HG03565 (cell line): Measurements from ENCODE around the gene PEAK1.
A peak's percentile ranks its signal among the peaks of the same experiment; 100 is the strongest.
"Not testable (repeated sequence)": the region's sequence is repeated elsewhere in the genome, so short reads cannot be mapped to it uniquely, and the experiment has no call there.

Experiments used
- ATAC-seq: cut with Tn5 transposase; IDR thresholded peaks from one replicate; pipeline ENCODE4 v1.9.1; 2021; ENCODE audit warnings: mild to moderate bottlenecking, moderate library complexity; ENCODE audit not compliant: unreplicated experiment

Gene PEAK1

GRCh38 chr15:77239882-77240608 is 179.9 kb downstream of the PEAK1 start:
- ATAC-seq, result no peak

- ATAC-seq, result no peak
Observed at GRCh38 chr15:77235566-77235965, 184.3 kb downstream of the PEAK1 start.

GRCh38 chr15:77228828-77229227 is 191.1 kb downstream of the PEAK1 start:
- ATAC-seq, result no peak

GRCh38 chr15:77226652-77227051 is 193.3 kb downstream of the PEAK1 start:
- no peak for ATAC-seq

- no peak for ATAC-seq
Observed at GRCh38 chr15:77225646-77226045, 194.3 kb downstream of the PEAK1 start.

GRCh38 chr15:77225088-77225487 is 194.8 kb downstream of the PEAK1 start:
- no peak for ATAC-seq

GRCh38 chr15:77224352-77224751 is 195.6 kb downstream of the PEAK1 start:
- ATAC-seq, result no peak

- no peak for ATAC-seq
Observed at GRCh38 chr15:77221708-77222107, 198.2 kb downstream of the PEAK1 start.

GRCh38 chr15:77221174-77221573 is 198.7 kb downstream of the PEAK1 start:
- no peak for ATAC-seq

- no peak for ATAC-seq
Observed at GRCh38 chr15:77219841-77220240, 200.1 kb downstream of the PEAK1 start.

- ATAC-seq, result no peak
Observed at GRCh38 chr15:77209221-77209620, 210.7 kb downstream of the PEAK1 start.

GRCh38 chr15:77208241-77208640 is 211.7 kb downstream of the PEAK1 start:
- ATAC-seq, result no peak

GRCh38 chr15:77201665-77202064 is 218.2 kb downstream of the PEAK1 start:
- ATAC-seq, result no peak

- ATAC-seq, result no peak
Observed at GRCh38 chr15:77196381-77196780, 223.5 kb downstream of the PEAK1 start.

- no peak for ATAC-seq
Observed at GRCh38 chr15:77195586-77195985, 224.3 kb downstream of the PEAK1 start.

GRCh38 chr15:77192451-77192850 is 227.5 kb downstream of the PEAK1 start:
- ATAC-seq, result no peak

- no peak for ATAC-seq
Observed at GRCh38 chr15:77191230-77191834, 228.6 kb downstream of the PEAK1 start.

- peak; percentile 39 for ATAC-seq
Observed at GRCh38 chr15:77187751-77188464, 232.0 kb downstream of the PEAK1 start.

GRCh38 chr15:77186594-77187011 is 233.3 kb downstream of the PEAK1 start:
- ATAC-seq, result no peak

- no peak for ATAC-seq
Observed at GRCh38 chr15:77185242-77185785, 234.6 kb downstream of the PEAK1 start.

- not testable (repeated sequence) for ATAC-seq
Observed at GRCh38 chr15:77184352-77184751, 235.6 kb downstream of the PEAK1 start.

GRCh38 chr15:77183066-77183465 is 236.8 kb downstream of the PEAK1 start:
- ATAC-seq, result no peak
